Measurements from ENCODE around the gene ABHD17A.
A peak's percentile ranks its signal among the peaks of the same experiment; 100 is the strongest.

Gene ABHD17A

GRCh38 chr19:1850809-1851653, 34.3 kb downstream of the ABHD17A start:
- TF ChIP-seq, protein P1, sequence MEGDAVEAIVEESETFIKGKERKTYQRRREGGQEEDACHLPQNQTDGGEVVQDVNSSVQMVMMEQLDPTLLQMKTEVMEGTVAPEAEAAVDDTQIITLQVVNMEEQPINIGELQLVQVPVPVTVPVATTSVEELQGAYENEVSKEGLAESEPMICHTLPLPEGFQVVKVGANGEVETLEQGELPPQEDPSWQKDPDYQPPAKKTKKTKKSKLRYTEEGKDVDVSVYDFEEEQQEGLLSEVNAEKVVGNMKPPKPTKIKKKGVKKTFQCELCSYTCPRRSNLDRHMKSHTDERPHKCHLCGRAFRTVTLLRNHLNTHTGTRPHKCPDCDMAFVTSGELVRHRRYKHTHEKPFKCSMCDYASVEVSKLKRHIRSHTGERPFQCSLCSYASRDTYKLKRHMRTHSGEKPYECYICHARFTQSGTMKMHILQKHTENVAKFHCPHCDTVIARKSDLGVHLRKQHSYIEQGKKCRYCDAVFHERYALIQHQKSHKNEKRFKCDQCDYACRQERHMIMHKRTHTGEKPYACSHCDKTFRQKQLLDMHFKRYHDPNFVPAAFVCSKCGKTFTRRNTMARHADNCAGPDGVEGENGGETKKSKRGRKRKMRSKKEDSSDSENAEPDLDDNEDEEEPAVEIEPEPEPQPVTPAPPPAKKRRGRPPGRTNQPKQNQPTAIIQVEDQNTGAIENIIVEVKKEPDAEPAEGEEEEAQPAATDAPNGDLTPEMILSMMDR (IDR thresholded peaks at IDR 0.05; ENCODE audit: control extremely low read depth, extremely low read depth, low read depth, missing control alignments) = peak; percentile 0
- POLR2A ChIA-PET = no interaction called here
- DNase-seq (ENCODE audit: extremely low spot score) = no peak
- CTCF ChIA-PET = no interaction called here

- CTCF ChIA-PET = interaction anchor here (0.8 to 2.1 kb wide), 4 partner anchors 8 to 178 kb away, joined by 3 to 18 read pairs (median 10); no protein-coding TSS in a partner anchor
- POLR2A ChIA-PET = interaction anchor here (0.6 kb wide), 1 partner anchor 257 kb away, joined by 3 read pairs; no protein-coding TSS in a partner anchor
- DNase-seq (ENCODE audit: extremely low spot score) = no peak
- TF ChIP-seq, protein P1 (IDR thresholded peaks at IDR 0.05; ENCODE audit: control extremely low read depth, extremely low read depth, low read depth, missing control alignments) = no peak
Observed at GRCh38 chr19:1849886-1850398, 35.4 kb downstream of the ABHD17A start.

DNA sequence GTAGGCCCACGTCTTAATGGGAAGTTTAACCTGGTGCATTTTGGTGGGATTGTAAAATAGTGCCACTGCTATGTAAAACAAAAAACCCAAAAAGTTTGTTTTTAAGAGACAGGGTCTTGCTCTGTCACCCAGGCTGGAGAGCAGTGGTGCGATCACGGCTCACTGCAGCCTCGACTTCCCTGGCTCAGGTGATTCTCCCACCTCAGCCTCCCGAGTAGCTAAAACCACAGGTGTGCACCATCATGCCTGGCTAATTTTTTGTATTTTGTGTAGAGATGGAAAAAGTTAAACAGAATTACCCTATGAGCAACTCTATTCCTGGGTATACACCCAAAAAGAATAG, 36.2 kb downstream of the ABHD17A start:
- DNase-seq (ENCODE audit: extremely low spot score) = no peak
- ChIA-PET POLR2A (interaction anchor here (0.6 kb wide), 1 partner anchor 11 kb away, joined by 5 read pairs; no protein-coding TSS in a partner anchor), CTCF (interaction anchor here (0.7 to 2.1 kb wide), 7 partner anchors 9 to 412 kb away, joined by 3 to 18 read pairs (median 4); no protein-coding TSS in a partner anchor)
- TF ChIP-seq, protein P1 (IDR thresholded peaks at IDR 0.05; ENCODE audit: control extremely low read depth, extremely low read depth, low read depth, missing control alignments) = no peak

DNA sequence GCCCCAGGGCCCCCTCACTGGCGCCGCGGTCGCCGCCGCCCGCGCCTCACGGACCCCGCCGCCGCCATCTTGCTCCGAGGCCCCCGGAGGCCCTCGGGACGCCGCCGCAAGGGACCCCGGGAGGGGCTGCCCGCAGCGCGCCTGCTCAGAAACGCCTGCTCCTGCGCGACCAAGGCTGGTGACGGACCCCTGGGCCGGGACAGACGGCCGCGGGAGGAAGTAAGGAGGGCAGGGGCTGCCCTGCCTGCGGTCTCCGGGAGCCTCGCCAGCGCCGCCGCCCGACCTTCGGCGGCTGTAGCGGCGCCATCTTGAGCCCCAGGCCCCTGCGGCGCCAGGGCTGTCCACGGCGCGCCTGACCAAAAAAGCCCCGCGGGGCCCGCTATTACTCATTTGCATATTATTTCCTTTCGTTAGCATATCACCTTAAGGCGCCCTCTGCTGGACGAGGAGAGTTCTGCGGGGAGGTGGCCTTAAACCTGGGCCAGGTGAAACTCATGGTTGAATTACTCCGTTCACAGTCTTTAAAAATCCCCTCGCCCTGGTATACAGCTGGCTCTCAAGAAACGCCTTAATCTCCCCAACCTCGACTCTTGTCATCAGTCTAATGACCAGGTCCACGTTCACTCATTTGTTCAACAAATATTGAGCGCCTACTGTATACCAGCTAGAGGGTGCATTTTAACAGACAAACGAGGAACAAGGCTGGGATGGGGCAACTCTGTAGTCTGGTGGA, 36.7 kb downstream of the ABHD17A start, which contains the start of gene REXO1:
Gene REXO1 (minus strand): TSS at position 85 of the 733 bp plus-strand sequence. CDS start 125 bp downstream, outside the sequence.
- ChIA-PET POLR2A (interaction anchor here (0.6 kb wide), 1 partner anchor 12 kb away, joined by 5 read pairs; no protein-coding TSS in a partner anchor), CTCF (interaction anchor here (0.7 to 2.1 kb wide), 6 partner anchors 9 to 413 kb away, joined by 3 to 18 read pairs (median 6); no protein-coding TSS in a partner anchor)
- TF ChIP-seq, protein P1 (IDR thresholded peaks at IDR 0.05; ENCODE audit: control extremely low read depth, extremely low read depth, low read depth, missing control alignments) = peak; percentile 87
- peak; percentile 93 for DNase-seq (ENCODE audit: extremely low spot score)

- ChIA-PET CTCF (interaction anchor here (1.1 to 2.4 kb wide), 4 partner anchors 10 to 175 kb away, joined by 3 to 21 read pairs (median 5); no protein-coding TSS in a partner anchor), POLR2A (no interaction called here)
- no peak for DNase-seq (ENCODE audit: extremely low spot score)
- TF ChIP-seq, protein P1 (IDR thresholded peaks at IDR 0.05; ENCODE audit: control extremely low read depth, extremely low read depth, low read depth, missing control alignments) = no peak
Observed at GRCh38 chr19:1847684-1848398, 37.5 kb downstream of the ABHD17A start.

Data from GM10248 (cell line).